HG03045 (cell line): ENCODE data around the gene PIK3CG.
"Not testable (repeated sequence)": the region's sequence is repeated elsewhere in the genome, so short reads cannot be mapped to it uniquely, and the experiment has no call there.

ENCODE experiments used
- ATAC-seq: cut with Tn5 transposase; IDR thresholded peaks from one replicate; pipeline ENCODE4 v1.9.1; 2021; ENCODE audit warnings: mild to moderate bottlenecking, moderate library complexity; ENCODE audit not compliant: unreplicated experiment

Gene PIK3CG

GRCh38 chr7:106936236-106936635 lies 71.2 kb downstream of the PIK3CG start:
- no peak for ATAC-seq

- not testable (repeated sequence) for ATAC-seq
Measured at GRCh38 chr7:106938122-106938521, 73.0 kb downstream of the PIK3CG start.

DNA sequence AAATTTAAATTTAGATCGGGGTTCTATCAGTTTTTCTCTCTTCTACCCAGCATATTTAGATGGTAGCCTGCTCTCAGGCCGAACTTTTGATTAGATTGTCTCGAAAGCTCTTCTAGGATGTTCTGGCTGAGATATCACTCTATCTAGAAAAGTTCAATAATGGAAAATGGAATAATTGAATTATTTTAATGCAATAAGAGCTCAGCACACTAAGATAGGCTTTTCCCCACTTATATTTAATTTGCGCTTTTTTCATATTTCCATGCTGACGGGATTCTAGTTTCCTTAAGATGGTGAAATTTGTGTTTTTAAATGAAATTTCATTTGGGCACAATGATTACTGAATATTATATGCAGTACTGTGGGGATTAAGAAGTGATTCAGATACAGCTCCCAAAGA lies 73.7 kb downstream of the PIK3CG start:
- ATAC-seq, result no peak

DNA sequence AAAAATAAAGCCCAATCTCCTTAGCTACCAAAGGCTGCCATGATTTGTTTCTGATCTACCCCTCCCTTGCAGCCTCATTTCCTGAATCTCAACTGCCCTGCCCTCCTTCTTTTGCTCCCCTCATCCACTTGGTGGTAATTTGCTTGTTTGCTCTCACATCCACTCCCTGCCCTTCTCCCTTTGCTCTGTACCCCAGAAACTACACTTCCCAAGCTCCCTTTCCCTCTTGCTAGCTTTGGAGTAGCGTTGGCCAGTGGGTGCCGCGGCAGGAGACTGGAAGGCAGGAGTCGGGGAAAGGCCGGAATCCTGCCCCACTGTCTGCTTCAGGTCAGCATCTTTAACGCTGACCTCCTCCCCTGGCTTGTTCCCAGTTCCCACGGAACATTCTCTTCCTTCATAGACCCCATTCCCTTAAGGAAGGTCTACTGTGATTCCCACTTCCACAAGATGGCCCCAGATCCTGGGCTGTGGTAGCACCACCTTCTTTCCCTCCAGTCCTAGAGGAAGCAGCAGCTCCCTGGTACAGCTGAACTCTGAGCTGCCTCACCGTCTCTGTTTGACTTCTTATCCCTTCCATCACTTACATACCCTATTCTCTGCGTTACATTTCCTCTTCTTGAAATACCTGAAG lies 79.1 kb downstream of the PIK3CG start:
- no peak for ATAC-seq

- ATAC-seq, result no peak
Measured at GRCh38 chr7:106947244-106947728, 82.2 kb downstream of the PIK3CG start.

DNA sequence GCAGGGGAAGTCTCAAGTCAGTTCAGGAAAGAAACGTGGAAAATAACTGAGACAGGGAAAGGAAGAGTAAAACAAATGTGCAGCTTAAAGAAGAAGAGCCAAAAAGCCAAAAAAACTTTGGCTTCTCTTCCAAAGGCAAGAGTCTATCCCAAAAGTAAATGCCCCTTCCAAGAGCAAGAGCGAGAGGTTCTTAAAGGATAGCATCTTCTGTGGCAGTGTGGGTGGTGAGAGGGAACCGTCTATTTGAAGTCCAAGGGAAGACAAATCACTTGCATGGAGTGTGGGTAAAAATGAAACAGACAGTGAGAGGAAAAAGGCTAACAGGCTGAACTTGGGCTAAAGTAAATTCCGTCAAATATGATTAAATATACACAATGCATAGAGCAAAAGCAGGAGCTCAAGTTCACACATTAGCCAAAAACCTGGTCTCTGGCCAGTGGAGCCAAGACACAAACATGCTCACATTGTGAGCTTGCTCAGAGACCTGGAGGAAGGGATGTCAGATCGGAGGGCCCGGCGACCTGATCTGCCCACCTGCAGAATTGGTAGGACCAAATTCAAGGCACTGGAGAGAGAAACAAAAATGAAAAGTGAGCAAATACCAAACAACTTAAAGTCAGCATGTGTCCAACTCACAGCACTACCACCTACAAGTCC lies 87.0 kb downstream of the PIK3CG start:
- ATAC-seq, result no peak

- ATAC-seq, result no peak
Measured at GRCh38 chr7:106952658-106953231, 87.7 kb downstream of the PIK3CG start.

DNA sequence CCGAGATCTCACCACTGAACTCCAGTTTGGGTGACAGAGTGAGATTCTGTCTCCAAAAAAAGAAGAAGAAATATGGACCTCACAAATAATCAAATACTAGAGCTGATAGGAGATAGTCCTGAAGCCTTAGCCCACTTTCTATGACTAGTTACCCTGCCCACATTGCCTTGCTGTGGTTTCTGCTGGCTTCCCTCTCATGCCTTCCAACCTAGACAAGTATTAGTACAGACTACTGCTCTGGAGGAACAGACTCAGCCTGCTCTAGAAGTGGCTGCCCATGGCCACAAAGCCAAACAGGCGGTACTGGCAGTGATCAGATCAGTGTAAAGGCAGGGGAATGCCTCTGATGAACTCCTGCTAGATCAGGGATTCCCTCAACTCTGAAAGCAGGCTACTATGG lies 89.8 kb downstream of the PIK3CG start:
- no peak for ATAC-seq

DNA sequence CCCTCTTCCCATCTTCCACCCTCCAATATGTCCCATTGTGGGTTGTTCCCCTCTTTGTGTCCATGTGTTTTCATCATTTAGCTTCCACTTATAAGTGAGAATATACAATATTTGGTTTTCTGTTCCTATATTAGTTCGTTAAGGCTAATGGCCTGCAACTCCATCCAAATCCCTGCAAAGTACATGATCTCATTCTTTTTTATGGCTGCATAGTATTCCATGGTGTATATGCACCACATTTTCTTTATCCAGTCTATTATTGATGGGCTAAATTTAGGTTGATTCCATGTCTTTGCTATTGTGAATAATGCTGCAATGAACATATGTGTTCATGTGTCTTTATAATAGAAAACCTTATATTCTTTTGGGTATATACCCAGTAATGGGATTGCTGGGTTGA lies 90.8 kb downstream of the PIK3CG start:
- not testable (repeated sequence) for ATAC-seq
